ENCODE results near the gene FAM184B.

GRCh38 chr4:17778431-17778830 is 3.0 kb downstream of the FAM184B start:
- no peak for TF ChIP-seq POLR2A (IDR thresholded peaks at IDR 0.05; ENCODE audit: low read length)
- TF ChIP-seq GATA1 (IDR thresholded peaks at IDR 0.05; ENCODE audit: low read depth, low read length): no peak

Data from erythroblast (primary cell).